HG02852 (cell line): Measurements from ENCODE around the gene TARDBP.
"Not testable (repeated sequence)": the region's sequence is repeated elsewhere in the genome, so short reads cannot be mapped to it uniquely, and the experiment has no call there.

ENCODE experiments used
- ATAC-seq: cut with Tn5 transposase; IDR thresholded peaks from one replicate; pipeline ENCODE4 v1.9.1; 2021; ENCODE audit warnings: mild to moderate bottlenecking, moderate library complexity; ENCODE audit not compliant: unreplicated experiment

TARDBP gene

DNA sequence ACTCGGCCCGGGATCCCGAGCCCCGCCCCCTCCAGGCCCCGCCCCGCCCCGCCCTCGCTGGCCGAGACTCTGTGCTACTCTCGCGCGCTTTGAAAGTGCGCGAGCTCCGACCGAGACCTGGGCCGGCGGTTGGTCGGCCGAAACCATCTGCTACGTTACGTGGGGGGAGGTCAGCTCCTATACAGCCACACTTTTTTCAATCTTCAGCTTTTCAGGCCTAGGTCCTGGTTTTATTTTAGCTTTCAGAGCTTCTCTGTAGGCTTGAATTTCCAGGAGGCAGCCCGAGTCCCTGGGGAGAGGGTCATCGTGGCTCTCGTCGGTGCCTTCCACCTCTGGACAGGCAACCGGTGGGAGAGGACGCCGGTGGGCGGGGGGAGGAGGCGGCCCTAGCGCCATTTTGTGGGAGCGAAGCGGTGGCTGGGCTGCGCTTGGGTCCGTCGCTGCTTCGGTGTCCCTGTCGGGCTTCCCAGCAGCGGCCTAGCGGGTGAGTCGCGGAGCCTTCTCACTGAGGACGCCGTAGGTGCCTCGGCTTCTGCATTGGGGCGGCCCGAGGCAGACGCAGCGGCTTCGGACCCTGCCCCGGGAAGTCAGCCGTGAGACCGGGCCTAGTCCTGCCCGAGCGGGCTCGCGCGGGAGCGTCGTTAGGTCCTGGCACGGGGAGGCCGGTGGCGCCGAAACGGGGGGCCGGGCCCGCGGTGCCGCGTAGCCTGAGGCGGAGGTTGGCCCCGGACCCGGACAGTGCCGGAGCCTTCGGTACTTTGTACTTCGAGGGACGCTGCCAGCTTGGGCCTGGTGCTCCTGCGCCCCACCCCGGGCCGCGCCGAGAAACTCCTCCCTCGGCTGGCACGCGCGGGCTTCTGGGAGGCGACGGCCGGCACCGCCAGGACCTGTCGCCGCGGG is at the start of gene TARDBP:
TSS of gene TARDBP (plus strand) at position 395 of the 900 bp plus-strand sequence. CDS start 1,074 bp downstream, outside the sequence.
- peak; percentile 86 for ATAC-seq

- peak; percentile 43 for ATAC-seq
Observed at GRCh38 chr1:10965546-10966226, 46.8 kb upstream of the TARDBP start.

DNA sequence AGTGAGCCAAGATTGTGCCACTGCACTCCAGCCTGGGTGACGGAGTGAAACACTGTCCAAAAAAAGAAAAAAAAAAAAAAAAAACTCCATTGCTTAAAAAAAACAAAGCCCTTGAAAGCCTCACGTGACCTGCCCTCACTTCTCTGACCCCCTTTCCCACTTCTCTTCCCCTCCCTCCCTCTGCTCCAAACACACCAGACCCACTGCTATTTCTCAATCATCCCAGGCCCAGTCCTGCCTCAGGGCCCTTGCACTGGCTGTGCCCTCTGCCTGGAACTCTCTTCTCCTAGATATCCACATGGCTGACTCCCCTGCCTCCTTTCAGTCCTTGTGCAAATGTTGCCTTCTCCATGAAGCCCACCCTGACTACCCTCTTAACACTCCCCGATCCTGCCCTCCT is 45.4 kb upstream of the TARDBP start:
- no peak for ATAC-seq

DNA sequence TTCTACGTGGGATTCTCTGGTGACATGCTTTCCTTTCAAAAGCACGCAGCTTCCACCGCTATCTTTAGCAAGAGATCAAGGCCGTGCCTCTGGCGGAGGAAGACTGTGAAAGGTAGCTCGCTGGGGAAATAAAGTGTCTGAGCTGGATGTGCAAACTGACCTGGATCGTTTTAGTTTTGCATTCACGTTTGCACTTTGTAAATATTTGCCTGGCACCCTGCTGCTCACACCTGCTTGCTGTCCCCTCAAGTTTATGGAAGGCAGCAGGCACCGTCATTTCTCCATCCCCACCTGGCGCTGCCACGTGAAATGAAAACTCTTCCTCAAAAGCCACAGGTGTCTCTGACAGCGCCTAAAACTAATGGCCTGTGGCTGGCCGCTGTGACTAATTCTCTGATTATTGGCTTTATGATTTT is 44.0 kb upstream of the TARDBP start:
- no peak for ATAC-seq

DNA sequence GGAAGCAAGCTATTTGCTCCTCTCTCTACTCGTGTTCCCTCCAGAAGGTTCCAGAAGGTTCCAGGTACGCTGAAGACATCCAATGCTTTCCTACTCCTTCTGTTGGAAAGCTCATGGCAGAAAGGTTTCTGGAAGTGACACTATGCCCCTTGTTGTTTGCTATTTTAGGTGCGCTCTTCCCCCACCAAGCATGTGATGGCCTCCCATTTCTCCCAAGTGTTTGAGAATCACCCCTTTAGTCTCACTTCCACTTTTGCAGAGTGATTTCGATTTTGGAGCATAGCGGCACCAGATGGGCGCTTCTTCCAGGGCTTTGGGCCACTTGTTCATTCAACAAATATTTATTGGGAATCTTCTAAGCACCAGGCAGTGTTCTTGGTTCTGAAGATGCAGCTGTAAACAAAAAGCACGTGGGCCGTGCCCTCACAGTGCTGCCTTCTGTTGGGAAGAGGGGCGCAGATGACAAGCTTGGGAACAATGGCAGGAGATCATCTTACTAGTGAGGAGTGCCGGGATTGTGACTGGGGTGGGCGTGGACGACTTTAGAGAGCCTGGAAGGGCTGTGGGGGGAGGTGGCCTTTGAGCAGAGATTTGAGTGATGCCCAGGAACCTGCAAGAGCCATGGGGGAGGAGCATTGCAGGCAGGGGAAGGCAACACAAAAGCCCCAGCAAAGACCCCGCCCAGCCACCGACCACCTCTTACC is 43.0 kb upstream of the TARDBP start:
- no peak for ATAC-seq

- ATAC-seq, result no peak
Observed at GRCh38 chr1:10969971-10970332, 42.5 kb upstream of the TARDBP start.

- no peak for ATAC-seq
Observed at GRCh38 chr1:10973552-10973951, 38.9 kb upstream of the TARDBP start.

- no peak for ATAC-seq
Observed at GRCh38 chr1:10973956-10974881, 38.2 kb upstream of the TARDBP start.

DNA sequence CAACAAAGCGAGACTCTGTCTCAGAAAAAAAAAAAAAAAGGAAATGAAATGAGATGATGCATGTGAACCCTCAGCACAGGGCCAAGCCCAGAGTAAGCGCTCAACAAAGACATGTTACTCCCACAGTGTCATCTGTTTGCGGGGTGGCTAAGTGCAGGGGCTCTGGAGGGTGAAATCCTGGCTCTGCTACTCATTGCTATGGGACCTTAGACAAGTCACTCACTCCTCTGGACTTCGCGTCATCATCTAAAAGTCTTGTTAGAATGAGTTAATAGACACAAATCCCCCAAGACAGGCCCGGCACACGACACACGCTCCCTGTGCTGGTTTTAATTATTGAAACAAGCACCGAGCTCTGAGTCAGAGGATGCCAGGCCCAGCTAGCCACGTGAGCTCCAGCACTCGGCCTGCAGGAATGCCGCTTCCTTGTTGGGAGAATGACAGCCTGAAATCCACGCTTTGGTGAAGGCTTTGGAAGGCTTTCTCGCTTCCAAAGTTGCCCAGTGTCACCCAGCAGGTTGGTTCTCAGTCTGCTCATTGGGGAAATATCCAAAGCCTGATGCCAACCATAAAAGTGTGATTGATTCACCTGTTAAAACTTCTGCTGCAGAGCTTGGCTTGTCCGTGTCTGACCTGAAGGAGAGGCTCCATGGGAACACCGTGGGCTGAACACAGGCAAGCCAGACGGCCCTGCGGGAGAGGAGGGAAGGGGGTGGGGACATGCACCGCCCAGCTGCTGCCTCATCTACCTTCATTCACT is 36.7 kb upstream of the TARDBP start:
- no peak for ATAC-seq

- no peak for ATAC-seq
Observed at GRCh38 chr1:10978719-10979118, 33.7 kb upstream of the TARDBP start.

GRCh38 chr1:10979483-10979920 is 33.0 kb upstream of the TARDBP start:
- ATAC-seq, result no peak

DNA sequence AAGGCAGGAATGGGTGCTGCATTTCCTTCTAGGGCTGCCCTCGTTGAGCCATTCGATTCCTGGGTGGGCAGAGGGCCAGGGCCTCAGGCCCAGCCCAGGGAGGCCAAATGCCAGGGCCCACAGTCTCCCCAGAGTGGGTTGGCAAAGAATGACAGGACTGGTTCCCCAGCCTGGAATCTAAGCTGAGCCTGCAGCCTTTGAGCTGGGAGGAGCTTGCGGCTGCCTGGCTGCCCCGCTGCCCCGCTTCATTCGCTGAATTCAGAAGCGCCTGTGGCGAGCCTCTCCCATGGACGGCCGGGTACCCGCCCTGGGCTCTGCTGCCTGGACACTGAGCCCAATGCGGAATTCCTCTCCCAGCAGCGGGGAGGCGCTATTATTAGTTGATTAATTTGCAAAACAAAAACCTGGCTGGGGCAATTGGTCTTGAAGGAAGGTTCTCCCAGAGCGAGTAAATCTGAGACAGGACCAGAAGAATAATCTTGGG is 32.3 kb upstream of the TARDBP start:
- no peak for ATAC-seq

DNA sequence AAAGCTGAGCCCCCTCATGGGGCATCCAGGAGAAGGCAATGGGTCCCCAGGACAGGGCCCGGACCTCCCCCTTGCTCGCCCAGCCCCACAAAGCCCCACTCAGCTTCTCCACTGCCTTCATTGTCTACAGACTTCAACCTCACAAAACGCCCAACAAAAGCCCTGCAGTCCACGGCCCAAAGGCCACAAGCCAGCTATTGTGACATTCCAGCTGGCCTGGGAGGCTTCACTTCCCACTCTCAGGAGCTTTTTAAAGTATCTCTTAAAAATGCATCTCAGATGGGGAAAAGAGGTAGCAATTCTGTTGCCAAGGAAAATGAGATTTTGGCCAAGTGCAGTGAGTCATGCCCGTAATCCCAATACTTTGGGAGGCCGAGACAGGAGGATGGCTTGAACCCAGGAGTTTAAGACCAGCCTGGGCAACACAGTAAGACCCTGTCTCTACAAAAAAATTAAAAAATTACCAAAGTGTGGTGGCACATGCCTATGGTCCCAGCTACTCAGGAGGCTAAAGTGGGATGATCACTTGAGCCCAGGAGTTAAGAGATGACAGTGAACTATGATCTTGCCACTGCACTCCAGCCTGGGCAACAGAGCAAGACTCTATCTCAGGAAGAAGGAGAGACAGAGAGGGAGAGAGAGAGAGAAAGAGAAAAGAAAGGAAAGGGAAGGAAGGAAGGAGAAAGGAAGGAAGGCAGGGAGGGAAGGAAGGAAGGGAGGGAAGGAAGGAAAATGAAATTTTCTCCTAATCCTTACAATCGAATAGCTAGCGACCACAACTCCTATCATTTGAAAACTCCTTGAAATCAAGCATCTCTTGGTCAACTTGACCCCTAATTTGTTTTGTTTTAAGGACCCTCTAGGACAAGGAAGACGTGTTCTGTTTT is 31.4 kb upstream of the TARDBP start:
- no peak for ATAC-seq

DNA sequence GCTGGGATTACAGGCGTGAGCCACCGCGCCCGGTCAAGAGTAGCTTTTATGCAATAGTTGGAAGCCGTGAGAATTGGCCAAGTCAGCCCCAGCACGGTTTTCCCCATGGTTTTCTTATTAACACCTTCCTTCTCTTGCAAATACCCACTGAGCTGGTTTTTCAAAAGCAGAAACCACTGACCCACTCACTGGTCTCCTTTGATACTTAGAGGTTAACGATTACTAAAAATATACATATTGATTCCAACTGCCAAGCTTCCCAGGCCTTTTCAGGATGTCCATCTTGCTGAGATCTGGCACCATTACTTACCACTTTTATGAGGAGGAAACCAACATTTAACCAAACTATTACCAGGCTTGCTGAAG is 25.9 kb upstream of the TARDBP start:
- ATAC-seq, result no peak

GRCh38 chr1:10987840-10988417 is 24.5 kb upstream of the TARDBP start:
- no peak for ATAC-seq

GRCh38 chr1:10989095-10989494 is 23.4 kb upstream of the TARDBP start:
- ATAC-seq, result no peak

DNA sequence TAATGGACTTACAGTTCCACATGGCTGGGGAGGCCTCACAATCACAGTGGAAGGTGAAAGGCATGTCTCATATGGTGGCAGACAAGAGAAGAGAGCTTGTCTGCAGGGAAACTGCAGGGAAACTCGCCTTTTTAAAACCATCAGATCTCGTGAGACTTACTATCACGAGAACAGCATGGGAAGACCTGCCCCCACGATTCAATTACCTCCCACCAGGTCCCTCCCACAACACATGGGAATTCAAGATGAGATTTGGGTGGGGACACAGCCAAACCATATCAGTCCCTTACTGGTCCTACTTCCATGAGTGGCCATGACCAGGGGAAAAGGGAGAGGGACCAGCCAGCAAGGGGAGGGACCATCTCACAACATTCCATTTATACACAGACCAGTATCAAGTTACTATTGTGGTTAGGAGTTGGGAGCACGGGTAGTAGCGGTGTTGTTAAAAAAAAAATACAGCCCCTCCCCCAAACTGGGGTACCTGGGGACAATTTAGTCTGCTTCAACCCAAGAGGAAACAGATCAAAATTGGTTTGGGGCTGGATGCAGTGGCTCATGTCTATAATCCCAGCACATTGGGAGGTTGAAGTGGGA is 22.4 kb upstream of the TARDBP start:
- not testable (repeated sequence) for ATAC-seq

GRCh38 chr1:10990828-10991227 is 21.6 kb upstream of the TARDBP start:
- ATAC-seq, result no peak
